NCI-H1694 treated with DMSO at 0.1 percent for 48 hours (cell line): Measurements from ENCODE around the gene DOP1A.

ENCODE experiments used
- DNase-seq: peaks from one replicate; lab custom pipeline; 2025; lab: John Stamatoyannopoulos, UW

Gene DOP1A

DNA sequence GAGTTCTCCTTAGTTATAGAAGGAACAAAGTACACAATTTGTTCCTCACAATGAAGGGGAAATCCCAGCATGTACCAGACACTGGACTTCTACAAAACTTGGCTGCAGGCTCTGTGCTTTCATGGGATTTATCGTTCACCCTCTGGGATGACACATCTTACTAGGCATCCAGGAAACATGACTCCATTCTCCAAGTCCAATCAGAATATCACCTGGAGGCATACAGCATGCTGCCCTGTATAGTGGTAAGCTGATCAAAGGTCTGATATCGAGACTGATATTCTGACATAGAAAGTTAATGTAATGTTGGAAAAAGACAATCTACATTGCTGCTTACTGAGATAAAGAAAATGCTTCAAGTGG lies 132.4 kb downstream of the DOP1A start:
- DNase-seq: no peak

DNA sequence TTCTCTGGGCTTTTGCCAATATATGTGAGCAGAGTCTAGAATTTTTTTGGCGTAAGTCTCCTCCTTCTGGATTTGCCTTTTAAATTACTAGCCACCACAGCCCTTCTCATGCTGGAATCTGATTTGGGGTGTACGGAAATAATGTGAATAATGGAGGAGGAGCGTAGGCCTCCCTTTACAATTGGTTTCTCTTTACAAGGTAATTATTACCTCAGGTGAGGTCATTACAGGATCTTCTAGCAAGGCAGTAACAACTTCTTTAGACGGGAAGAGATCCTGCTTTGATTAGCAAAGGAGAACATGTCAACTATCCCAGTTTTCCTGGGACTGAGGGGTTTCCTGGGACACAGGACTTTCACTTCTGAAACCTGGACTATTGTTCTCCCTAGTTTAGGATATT lies 134.6 kb downstream of the DOP1A start:
- DNase-seq: no peak

DNA sequence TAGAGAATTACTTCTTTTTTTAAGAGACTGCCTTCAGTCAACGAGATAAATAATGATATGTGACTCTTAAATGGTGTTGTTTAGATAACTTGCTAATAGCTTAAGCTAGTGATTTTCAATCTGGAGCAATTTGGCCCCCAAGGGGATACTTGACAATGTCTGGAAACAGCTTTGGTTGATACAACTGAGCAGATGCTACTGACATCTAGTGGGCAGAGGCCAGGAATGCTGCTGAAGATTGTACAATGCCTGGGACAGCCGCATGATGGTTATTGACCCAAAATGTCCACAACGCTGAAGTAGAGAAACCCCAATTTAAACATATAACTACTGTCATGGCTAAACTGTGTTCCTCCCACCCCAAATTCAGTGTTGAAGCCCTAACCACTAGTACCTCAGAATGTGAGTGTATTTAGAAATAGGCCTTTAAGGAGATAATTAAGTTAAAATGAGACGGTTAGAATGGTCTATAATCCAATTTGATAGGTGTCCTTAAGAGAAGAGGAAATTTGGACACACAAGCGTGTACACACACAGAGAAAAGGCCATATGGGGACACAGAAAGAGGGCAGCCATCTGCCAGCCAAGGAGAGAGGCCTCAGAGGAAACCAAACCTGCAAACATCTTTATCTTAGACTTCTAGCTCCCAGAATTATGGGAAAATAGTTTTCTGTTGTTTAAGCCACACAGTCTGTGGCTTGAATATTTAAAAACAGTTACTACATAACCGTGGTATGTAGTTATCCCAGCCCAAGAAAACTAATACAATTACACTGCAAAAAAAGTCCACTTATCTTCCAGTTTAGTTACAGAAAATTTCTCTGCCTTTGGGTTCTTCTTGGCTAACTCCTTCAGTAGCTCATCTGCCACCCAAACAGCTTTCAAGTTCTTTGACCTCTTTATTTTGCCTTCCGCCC lies 147.9 kb downstream of the DOP1A start:
- DNase-seq: peak; percentile 69

DNA sequence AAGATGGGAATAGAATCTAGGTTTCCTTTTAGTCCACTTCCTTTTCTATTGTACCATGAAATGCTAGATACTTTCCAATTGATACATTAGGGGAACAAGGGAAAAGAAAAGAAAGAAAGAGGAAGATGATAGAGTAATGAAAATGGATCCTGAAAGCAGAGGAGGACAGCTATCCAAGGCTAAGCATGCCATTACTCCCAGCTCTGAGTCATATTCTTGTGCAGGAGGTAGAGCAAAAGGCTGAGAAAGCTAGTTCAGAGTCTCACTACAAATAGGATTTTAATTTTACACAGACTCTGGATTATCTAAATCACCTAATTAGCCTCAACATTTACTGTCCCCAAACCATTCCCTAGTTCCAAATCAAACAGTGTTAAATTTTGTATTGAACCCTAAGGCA lies 149.3 kb downstream of the DOP1A start:
- DNase-seq: no peak
